ENCODE data around the gene TSPYL2.

Gene TSPYL2

GRCh38 chrX:53081925-53082772 is at the start of gene TSPYL2:
Gene TSPYL2, plus strand, starts transcription at chrX:53082367. Its CDS starts 132 bp downstream, at chrX:53082499.
- DNase-seq = peak; percentile 91

DNA sequence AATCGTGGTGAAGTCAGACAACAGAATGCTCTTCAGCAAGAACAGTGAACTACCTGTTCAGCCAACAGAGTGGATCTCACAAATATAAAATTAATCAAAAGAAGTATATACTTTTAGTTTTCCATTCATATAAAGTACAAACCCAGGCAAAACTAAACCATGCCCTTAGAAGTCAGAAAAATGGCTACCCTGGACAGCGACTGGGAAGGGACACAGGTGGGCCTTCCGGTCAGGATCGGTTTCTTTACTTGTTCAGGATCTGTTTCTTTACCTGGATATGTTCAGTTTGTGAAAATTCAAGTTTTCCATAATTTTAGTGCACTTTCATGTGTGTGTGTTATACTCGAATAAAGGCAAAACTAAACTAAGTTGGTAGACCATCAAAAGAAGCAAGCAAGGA is 46.0 kb upstream of the TSPYL2 start:
- no peak for DNase-seq

DNA sequence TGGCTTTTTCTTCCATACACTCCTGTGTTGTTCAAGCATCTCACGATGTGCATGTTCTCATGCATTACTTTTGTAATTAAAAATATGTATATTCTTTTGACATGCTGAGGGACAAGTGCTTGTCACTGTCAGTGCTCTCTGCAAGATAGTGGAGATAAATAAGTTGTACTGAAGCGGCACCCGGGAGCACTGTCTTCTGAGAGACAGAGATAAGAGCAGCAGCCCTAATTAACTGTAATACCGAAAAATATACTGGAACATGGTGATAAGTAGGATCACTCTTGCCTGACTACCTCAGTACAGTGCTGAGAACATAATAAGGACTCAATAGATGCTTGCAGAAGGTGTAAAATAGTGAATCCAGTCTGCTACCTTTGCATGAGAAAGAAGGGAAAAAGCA is 42.9 kb upstream of the TSPYL2 start:
- no peak for DNase-seq

DNA sequence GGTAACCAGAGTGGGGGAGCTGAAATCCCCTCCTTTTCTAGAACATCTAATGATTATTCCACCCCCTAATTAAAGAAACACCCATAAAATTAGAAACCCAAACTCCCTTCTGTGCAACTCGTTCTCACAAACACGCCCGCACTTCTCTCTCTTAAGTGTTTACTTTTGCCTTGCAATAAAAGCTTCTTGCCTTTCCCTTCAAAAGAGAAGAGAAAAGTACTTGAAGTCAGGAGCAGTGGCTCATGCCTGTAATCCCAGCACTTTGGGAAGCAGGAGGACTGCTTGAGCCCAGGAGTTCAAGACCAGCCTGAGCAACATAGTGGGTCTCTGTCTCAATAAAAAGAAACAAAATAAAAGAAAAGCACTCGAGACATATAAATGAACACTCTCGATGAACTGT is 37.2 kb upstream of the TSPYL2 start:
- no peak for DNase-seq

- no peak for DNase-seq
These were observed 34.9 kb upstream of the TSPYL2 start for GRCh38 chrX:53047228-53047627.

DNA sequence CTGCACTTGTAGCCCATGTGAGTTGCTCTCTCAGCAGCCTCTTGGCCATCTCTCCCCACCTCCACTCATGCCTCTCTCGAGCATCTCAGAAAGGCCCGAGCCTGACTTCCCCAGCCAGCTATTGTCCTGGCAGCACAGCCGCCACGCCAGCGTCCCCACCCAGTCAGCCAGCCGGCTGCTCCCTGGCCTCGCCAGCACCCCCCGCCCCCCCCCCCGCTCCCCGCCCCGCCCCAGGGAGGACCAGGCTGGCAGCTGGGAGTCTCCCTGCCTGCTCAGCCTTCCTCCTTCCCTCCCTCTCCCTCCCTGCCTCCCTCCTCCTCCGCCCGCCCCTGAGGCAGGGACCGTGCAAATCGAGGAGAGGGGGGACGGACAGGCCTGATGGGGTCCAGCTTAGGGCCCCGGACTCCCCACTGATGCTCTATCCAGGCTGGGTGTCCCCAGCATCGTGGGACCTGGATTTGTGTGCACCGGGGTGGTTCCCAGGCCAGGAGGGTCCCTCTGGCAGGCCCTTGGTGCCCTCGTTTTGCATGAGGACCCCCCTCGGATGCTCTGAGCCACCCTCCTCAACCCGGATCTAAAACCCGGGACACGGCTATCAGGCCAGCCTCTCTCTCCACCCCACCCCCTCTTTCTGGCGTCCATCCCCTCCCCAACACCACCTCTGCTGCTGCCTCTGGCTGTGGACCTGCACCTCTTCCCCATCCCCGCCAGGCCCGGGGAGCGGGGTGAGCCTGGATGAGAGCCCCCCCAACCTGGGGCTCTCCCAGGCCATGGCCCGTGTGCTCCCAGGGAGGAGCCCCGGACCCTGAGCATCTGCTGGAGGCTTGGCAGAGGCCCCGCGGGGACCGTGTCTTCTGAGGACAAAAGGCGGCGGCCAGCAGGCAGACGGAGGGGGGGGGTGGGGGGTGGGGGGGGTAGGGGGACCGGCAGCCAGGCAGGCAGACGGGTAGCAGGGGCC is 33.7 kb upstream of the TSPYL2 start, which contains the start of gene GPR173:
Gene GPR173, plus strand, starts transcription at position 621 of the 958 bp plus-strand sequence. CDS start 27,833 bp downstream, outside the sequence.
- peak; percentile 60 for DNase-seq

- DNase-seq = no peak
These were observed 33.0 kb upstream of the TSPYL2 start for GRCh38 chrX:53049127-53049517.

GRCh38 chrX:53050841-53051240 is 31.3 kb upstream of the TSPYL2 start:
- DNase-seq = no peak

DNA sequence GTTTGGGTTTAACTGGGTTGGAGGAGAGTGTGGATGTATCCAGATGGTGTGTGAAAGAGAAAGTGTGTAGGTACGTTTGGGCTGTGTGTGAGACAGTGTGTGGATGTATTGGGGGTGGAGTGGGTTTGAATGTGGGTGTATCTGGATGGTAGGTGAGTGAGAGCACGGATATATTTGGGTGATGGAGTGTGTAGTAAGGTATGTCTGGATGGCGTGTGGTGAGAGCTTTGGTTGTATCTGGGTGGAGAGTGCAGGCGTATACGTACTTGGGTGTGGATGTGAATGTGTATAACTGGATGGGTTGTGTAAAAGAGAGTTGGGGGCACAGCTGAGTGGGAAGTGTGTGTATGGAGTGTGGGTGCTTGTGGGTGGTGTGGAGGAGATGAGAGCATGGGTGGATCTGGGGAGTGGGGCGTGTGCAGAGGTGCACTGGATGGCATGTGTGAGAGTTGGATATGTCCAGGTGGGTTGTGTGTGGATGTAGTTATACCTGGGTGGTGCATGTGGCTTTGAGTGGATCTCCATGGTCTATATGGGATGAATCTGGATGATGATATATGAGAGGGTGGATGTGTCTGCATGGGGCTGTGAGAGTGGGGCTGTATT is 26.8 kb upstream of the TSPYL2 start:
- DNase-seq = no peak

DNA sequence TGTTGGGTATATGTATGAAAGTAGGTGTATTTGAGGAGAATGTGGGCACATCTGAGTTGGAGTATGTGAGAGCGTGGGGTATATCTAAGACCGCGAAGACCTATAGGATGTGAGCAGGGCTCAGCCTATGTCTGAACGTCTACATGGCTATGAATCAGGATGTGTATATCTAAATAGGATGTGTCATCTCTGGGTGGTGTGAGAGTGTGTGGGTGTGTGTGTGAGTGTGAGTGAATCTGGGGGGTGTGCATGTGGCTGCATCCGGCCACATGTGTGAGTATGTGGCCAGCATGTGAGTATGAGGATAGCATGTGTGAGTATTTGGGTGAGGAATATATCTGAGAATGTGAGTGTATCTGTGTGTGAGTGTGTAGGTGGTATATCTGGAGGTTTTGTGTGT is 25.9 kb upstream of the TSPYL2 start:
- DNase-seq = no peak

GRCh38 chrX:53065104-53065503 is 17.1 kb upstream of the TSPYL2 start:
- no peak for DNase-seq

DNA sequence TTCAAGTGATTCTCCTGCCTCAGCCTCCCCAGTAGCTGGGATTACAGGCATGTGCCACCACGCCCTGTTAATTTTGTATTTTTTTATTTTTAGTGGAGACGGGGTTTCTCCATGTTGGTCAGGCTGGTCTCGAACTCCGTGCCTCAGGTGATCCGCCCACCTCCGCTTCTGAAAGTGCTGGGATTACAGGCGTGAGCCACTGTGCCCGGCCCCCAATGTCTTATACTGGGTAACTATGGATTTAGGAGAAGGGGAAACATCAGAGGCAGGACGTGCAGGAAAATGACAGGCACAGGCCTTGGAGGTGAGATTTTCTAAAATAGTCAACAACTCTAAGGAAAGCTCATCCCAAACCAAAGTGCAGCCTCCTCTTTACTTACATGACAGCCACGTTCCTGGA is 11.1 kb upstream of the TSPYL2 start:
- no peak for DNase-seq

- DNase-seq = peak; percentile 90
These were observed 10.4 kb upstream of the TSPYL2 start for GRCh38 chrX:53071604-53072417.

GRCh38 chrX:53072418-53073114 is 9.6 kb upstream of the TSPYL2 start:
- DNase-seq = peak; percentile 26

DNA sequence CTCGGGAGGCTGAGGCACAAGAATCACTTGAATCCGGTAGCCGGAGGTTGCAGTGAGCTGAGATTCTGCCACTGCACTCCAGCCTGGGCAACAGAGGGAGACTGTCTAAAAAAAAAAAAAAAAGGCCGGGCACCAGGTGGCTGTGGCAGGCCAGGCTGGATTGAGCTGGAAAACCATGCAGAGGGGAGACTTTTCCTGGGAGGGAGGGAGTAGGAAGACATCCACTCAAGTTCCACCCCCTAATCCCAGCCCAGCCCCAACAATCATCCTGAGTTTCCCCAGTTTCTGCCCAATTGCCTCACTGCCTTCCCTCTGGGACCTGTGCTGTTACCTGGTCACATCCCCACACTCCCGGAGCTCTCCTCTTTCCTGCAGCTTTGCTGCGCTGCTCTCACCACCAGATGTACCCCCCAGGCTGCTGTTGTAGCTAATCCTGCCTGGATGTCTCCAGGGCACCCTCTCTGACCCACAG is 9.0 kb upstream of the TSPYL2 start:
- peak; percentile 72 for DNase-seq

DNA sequence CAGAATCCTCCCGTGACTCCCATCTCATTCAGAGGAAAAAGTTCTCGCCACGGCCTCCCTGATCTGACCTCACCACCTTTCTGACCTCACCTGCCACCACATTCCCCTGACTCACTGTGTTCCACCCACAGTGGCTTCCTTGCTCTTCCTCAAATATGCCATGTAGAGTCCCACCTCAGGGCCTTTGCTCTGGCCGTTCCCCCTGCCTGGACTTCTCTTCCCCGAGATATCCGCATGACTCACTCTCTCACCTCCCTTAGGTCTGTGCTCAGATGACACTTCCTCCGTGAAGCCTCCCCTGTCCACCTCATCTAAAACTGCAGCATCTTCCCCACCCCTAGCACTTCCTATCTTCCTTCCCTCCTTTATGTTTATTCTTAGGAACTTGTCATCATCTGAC is 7.2 kb upstream of the TSPYL2 start:
- no peak for DNase-seq

DNA sequence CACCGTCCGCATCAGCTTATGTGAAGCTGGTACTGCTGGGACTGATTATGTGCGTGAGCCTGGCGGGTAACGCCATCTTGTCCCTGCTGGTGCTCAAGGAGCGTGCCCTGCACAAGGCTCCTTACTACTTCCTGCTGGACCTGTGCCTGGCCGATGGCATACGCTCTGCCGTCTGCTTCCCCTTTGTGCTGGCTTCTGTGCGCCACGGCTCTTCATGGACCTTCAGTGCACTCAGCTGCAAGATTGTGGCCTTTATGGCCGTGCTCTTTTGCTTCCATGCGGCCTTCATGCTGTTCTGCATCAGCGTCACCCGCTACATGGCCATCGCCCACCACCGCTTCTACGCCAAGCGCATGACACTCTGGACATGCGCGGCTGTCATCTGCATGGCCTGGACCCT is 5.5 kb upstream of the TSPYL2 start:
- no peak for DNase-seq

GRCh38 chrX:53077207-53078197 is 4.7 kb upstream of the TSPYL2 start:
- DNase-seq = no peak

DNA sequence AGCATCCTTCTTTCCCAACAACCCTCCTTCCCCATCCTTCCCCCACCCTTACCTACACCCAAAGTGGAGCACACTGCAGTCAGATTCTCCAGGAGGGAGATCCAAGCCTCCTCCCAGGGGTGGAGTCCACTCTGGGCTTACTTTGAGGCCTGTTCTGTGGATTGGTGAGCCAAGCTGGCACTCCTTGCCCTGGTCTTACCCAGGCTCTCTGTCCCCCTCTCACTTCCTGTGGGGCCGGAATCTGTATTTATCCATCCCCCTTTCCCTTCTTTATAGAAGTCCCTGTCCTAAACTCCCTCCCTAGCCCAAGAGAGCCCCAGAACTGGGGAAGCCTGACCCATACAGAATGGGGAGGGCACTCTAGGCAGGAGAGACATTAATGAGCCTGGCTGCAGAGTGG is 3.2 kb upstream of the TSPYL2 start:
- DNase-seq = no peak

All from NCI-H2171 treated with DMSO at 0.1 percent for 48 hours (cell line).